Body of pancreas (tissue), 4 donors: ENCODE results near the gene RIPK3. TPM values are rescaled to one million over a fixed set of nuclear protein-coding genes. Genes with fewer than 3 reads are reported as not detected.

Experiments
- ATAC-seq: fragments of 150-250 bp; one replicate; pipeline ENCODE4 v1.9.1; 2016
- DNase-seq, 4 donors: peaks; one replicate each; pipeline ENCODE4 v3.0.0-alpha.2; 2019
- H3K27ac ChIP-seq, 4 donors: fragments of 200-600 bp; sonication (generic); 1 replicate in 3 of 4; 2 replicates in 1 of 4; pipeline versions ENCODE4 v1.5.1 to v1.6.1; 2016 to 2019; ENCODE audit warnings: mild to moderate bottlenecking in 1 of 4, mixed read lengths in 1 of 4, moderate library complexity in 1 of 4
- H3K27me3 ChIP-seq, 2 donors: fragments of 200-600 bp; sonication (generic); one replicate each; pipeline ENCODE4 v1.6.0; 2016; ENCODE audit warnings: mild to moderate bottlenecking in 1 of 2
- H3K36me3 ChIP-seq, 2 donors: fragments of 200-600 bp; sonication (generic); replicated peaks in 1 of 2; 2 replicates each; pipeline ENCODE4 v1.5.1; 2016; ENCODE audit warnings: low read depth in 2 of 2; ENCODE audit not compliant: insufficient read depth in 1 of 2
- H3K4me1 ChIP-seq: fragments of 200-600 bp; sonication (generic); one replicate; pipeline ENCODE4 v1.6.0; 2016
- H3K4me3 ChIP-seq, 2 donors: fragments of 200-600 bp; sonication (generic); 1 replicate in 1 of 2; 2 replicates in 1 of 2; pipeline ENCODE4 v1.5.1; 2016 to 2019
- H3K9me3 ChIP-seq, 3 donors: fragments of 200-600 bp; sonication (generic); 1 replicate in 2 of 3; 2 replicates in 1 of 3; pipeline ENCODE4 v1.5.1; 2016
- CTCF ChIP-seq, 7 experiments: fragments of 450-650 bp in 4 of 7; fragments of 200-600 bp in 3 of 7; sonication (generic) in 3 of 7; IDR thresholded peaks; one replicate each; pipeline ENCODE4 v1.5.1; 2016 to 2019; ENCODE audit warnings: antibody characterized with exemption in 7 of 7
- POLR2A ChIP-seq, 3 donors: fragments of 450-650 bp; IDR thresholded peaks; one replicate each; pipeline ENCODE4 v1.6.1; 2016; ENCODE audit warnings: antibody characterized with exemption in 3 of 3, mild to moderate bottlenecking in 2 of 3
- WGBS, 2 donors: methylation state at CpG; one replicate each; pipeline ENCODE4 v1.1.5; 2017; 5-methylcytosine and 5-hydroxymethylcytosine counted together
- intact Hi-C: fragments of 100-400 bp; cut with DNase I; formaldehyde crosslinking; loops from one replicate; pipeline ENCODE4 v1.15.1; 2023
- small RNA-seq: library from RNA; depleted of rRNA; stranded (forward); fragments of <200 nt; gene quantifications from one replicate; pipeline ENCODE3, GENCODE V24; 2016
- total RNA-seq, 2 donors: library from RNA; depleted of rRNA; stranded (reverse); fragments of >200 nt; gene quantifications; one replicate each; pipeline ENCODE4 v1.1.0, GENCODE V29; 2016

Gene RIPK3
- total RNA-seq, 2 donors from 2014 or later = 6.0 to 9.9 TPM

GRCh38 chr14:24289649-24290280 is 50.0 kb downstream of the RIPK3 start:
- peaks cover 0 to 6% of the 10 kb centered on the region in 2 donors for H3K36me3 ChIP-seq
- intact Hi-C loops = loop anchor here (5.0 kb wide), 1 partner anchor 37 kb away; no protein-coding TSS in a partner anchor
- H3K4me1 ChIP-seq = no peaks in the 10 kb centered on the region
- ATAC-seq = no peak
- DNase-seq = no peak
- 69 to 79% methylated on average over 6 of the region's 6 CpGs for WGBS, 2 donors
- H3K27me3 ChIP-seq = no peaks in the 10 kb centered on the region
- TF ChIP-seq CTCF (IDR thresholded peaks at IDR 0.05) = no peak
- TF ChIP-seq POLR2A (IDR thresholded peaks at IDR 0.05) = no peak
- H3K4me3 ChIP-seq = no peak overlapping the region
- H3K27ac ChIP-seq = no peak overlapping the region
- no peaks in the 10 kb centered on the region for H3K9me3 ChIP-seq

- intact Hi-C loops = loop anchor here (5.0 kb wide), 1 partner anchor 35 kb away; no protein-coding TSS in a partner anchor
- TF ChIP-seq CTCF (IDR thresholded peaks at IDR 0.05) (no peak), POLR2A (IDR thresholded peaks at IDR 0.05) (no peak)
- WGBS, 2 donors = 90 to 97% methylated on average over 4 to 5 of the region's 5 CpGs
- Histone ChIP-seq H3K4me3 (no peak overlapping the region), H3K4me1 (no peaks in the 10 kb centered on the region), H3K27me3 (no peaks in the 10 kb centered on the region), H3K27ac (no peak overlapping the region), H3K36me3 (peaks cover 0 to 6% of the 10 kb centered on the region in 2 donors), H3K9me3 (no peaks in the 10 kb centered on the region)
- DNase-seq (no peak), ATAC-seq (no peak)
Observed at GRCh38 chr14:24286996-24287395, 52.8 kb downstream of the RIPK3 start.

Small RNA genes lying within 50 kb of the gene (small RNA-seq; reads per million reads assigned to genes)
- gene RF00026 = not detected

Other genes starting within 250 kb of the RIPK3 start
- gene PCK2, start 245.7 kb downstream of the RIPK3 start, total RNA-seq = 10 to 100 TPM; 20.4 to 29.8 TPM
- 100 to 1,000 TPM in 1 of 2 donors, 10 to 100 TPM in 1; 77.1 to 128 TPM for gene DCAF11, start 225.2 kb downstream of the RIPK3 start, total RNA-seq
- 1 to 10 TPM; 2.1 to 2.6 TPM for gene NRL, start 225.0 kb downstream of the RIPK3 start, total RNA-seq
- 10 to 100 TPM in 1 of 2 donors, 1 to 10 TPM in 1; 6.3 to 12.2 TPM for gene FITM1, start 209.3 kb downstream of the RIPK3 start, total RNA-seq
- gene PSME1, start 203.8 kb downstream of the RIPK3 start, total RNA-seq = 10 to 100 TPM; 78.4 to 93.7 TPM
- gene EMC9, start 198.4 kb downstream of the RIPK3 start, total RNA-seq = 10 to 100 TPM in 1 of 2 donors, 1 to 10 TPM in 1; 9.9 to 21.1 TPM
- gene PSME2, start 193.4 kb downstream of the RIPK3 start, total RNA-seq = 10 to 100 TPM; 29.3 to 30.4 TPM
- gene RNF31, start 192.5 kb downstream of the RIPK3 start, total RNA-seq = 10 to 100 TPM; 38.1 to 83.1 TPM
- 10 to 100 TPM; 12.5 to 21.5 TPM for gene IRF9, start 178.7 kb downstream of the RIPK3 start, total RNA-seq
- gene REC8, start 167.9 kb downstream of the RIPK3 start, total RNA-seq = 1 to 10 TPM; 7.8 to 8.9 TPM
- gene IPO4, start 151.2 kb downstream of the RIPK3 start, total RNA-seq = 10 to 100 TPM; 30.4 to 73.5 TPM
- gene TM9SF1, start 144.6 kb downstream of the RIPK3 start, total RNA-seq = 10 to 100 TPM; 57.9 to 59.7 TPM
- under 1 TPM in 1 of 2 donors, not detected in 1; 0.26 TPM for gene TSSK4, start 134.3 kb downstream of the RIPK3 start, total RNA-seq
- 10 to 100 TPM; 28.5 to 32.0 TPM for gene CHMP4A, start 126.5 kb downstream of the RIPK3 start, total RNA-seq
- 10 to 100 TPM in 1 of 2 donors, 1 to 10 TPM in 1; 2.0 to 18.9 TPM for gene MDP1, start 123.9 kb downstream of the RIPK3 start, total RNA-seq
- gene NEDD8, start 107.6 kb downstream of the RIPK3 start, total RNA-seq = 10 to 100 TPM; 28.7 to 77.6 TPM
- gene GMPR2, start 107.1 kb downstream of the RIPK3 start, total RNA-seq = 10 to 100 TPM; 30.9 to 41.9 TPM
- 10 to 100 TPM; 28.3 to 35.3 TPM for gene TINF2, start 97.4 kb downstream of the RIPK3 start, total RNA-seq
- gene TGM1, start 76.8 kb downstream of the RIPK3 start, total RNA-seq = 10 to 100 TPM in 1 of 2 donors, 1 to 10 TPM in 1; 2.9 to 13.8 TPM
- gene RABGGTA, start 68.4 kb downstream of the RIPK3 start, total RNA-seq = 10 to 100 TPM; 18.4 to 90.0 TPM
- gene DHRS1, start 40.2 kb downstream of the RIPK3 start, total RNA-seq = 10 to 100 TPM; 18.8 to 31.4 TPM
- gene NOP9, start 40.1 kb downstream of the RIPK3 start, total RNA-seq = 10 to 100 TPM; 10.6 to 12.2 TPM
- gene CIDEB, start 32.0 kb downstream of the RIPK3 start, total RNA-seq = 10 to 100 TPM; 19.1 to 34.0 TPM
- 10 to 100 TPM; 10.9 to 31.3 TPM for gene LTB4R2, start 29.9 kb downstream of the RIPK3 start, total RNA-seq
- 1 to 10 TPM; 3.6 to 9.1 TPM for gene LTB4R, start 28.5 kb downstream of the RIPK3 start, total RNA-seq
- 10 to 100 TPM; 10.6 to 14.8 TPM for gene ADCY4, start 4.9 kb downstream of the RIPK3 start, total RNA-seq
- gene NFATC4, start 28.2 kb upstream of the RIPK3 start, total RNA-seq = 10 to 100 TPM; 11.9 to 19.8 TPM
- 1 to 10 TPM; 7.3 to 7.5 TPM for gene NYNRIN, start 59.0 kb upstream of the RIPK3 start, total RNA-seq
- gene CBLN3, start 89.7 kb upstream of the RIPK3 start, total RNA-seq = 1 to 10 TPM in 1 of 2 donors, under 1 TPM in 1; 0.33 to 4.9 TPM
- 10 to 100 TPM; 43.8 TPM for gene KHNYN, start 90.0 kb upstream of the RIPK3 start, total RNA-seq
- gene SDR39U1, start 102.8 kb upstream of the RIPK3 start, total RNA-seq = 10 to 100 TPM; 34.8 to 63.6 TPM
- not detected for gene CMA1, start 168.3 kb upstream of the RIPK3 start, total RNA-seq
- not detected for gene CTSG, start 236.3 kb upstream of the RIPK3 start, total RNA-seq